AG04449 (cell line): Measurements from ENCODE around the gene ADAMTS19.
"Not testable (repeated sequence)": the region's sequence is repeated elsewhere in the genome, so short reads cannot be mapped to it uniquely, and the experiment has no call there.

Source experiments
- CTCF ChIA-PET: fragments of 350-600 bp; formaldehyde crosslinking; extraction: SDS; loops from one replicate; lab custom pipeline; 2021; ENCODE audit warnings: antibody characterized with exemption; lab: Yijun Ruan, JAX
- POLR2A ChIA-PET: fragments of 400-600, 350-600 bp; formaldehyde crosslinking; extraction: SDS; loops from one replicate; lab custom pipeline; 2020; ENCODE audit warnings: antibody characterized with exemption, inconsistent platforms; lab: Yijun Ruan, JAX
- DNase-seq: peaks from one replicate; pipeline ENCODE4 v3.0.0-alpha.2; 2010; ENCODE audit warnings: low read depth, low spot score
- H3K4me3 ChIP-seq: 2 replicates; pipeline ENCODE4 v1.5.1; 2011; ENCODE audit warnings: low read depth, mild to moderate bottlenecking, control low read depth, low read length
- TF ChIP-seq, protein P1 (sequence below): IDR thresholded peaks from one replicate; pipeline ENCODE4 v1.5.1; 2011; ENCODE audit warnings: mild to moderate bottlenecking, moderate library complexity, low read length, control low read depth, inconsistent platforms; ENCODE audit not compliant: insufficient read depth; ENCODE audit errors: missing control alignments

Gene ADAMTS19

DNA sequence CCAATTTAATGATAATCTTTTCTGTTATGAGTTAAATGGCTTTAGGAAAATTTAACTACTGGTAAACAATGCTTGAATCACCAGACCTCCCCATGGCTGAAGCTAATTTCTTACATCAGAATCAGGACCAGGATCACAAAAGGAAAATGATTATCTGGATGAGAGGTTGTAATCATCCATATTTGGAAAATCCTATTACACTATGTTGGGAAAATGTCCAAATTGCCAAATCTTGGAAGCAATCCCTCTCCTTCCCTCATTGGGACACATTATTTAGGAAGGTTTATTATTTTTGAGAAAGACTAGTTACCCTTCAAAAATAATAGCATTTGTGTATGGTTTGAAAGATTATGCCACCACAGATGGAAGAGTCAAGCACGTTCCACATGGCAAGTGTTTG, 157.1 kb downstream of the ADAMTS19 start:
- CTCF ChIA-PET: no interaction called here
- no peak for DNase-seq
- H3K4me3 ChIP-seq: no peak overlapping the region
- POLR2A ChIA-PET: no interaction called here
- TF ChIP-seq, protein P1, sequence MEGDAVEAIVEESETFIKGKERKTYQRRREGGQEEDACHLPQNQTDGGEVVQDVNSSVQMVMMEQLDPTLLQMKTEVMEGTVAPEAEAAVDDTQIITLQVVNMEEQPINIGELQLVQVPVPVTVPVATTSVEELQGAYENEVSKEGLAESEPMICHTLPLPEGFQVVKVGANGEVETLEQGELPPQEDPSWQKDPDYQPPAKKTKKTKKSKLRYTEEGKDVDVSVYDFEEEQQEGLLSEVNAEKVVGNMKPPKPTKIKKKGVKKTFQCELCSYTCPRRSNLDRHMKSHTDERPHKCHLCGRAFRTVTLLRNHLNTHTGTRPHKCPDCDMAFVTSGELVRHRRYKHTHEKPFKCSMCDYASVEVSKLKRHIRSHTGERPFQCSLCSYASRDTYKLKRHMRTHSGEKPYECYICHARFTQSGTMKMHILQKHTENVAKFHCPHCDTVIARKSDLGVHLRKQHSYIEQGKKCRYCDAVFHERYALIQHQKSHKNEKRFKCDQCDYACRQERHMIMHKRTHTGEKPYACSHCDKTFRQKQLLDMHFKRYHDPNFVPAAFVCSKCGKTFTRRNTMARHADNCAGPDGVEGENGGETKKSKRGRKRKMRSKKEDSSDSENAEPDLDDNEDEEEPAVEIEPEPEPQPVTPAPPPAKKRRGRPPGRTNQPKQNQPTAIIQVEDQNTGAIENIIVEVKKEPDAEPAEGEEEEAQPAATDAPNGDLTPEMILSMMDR: no peak

DNA sequence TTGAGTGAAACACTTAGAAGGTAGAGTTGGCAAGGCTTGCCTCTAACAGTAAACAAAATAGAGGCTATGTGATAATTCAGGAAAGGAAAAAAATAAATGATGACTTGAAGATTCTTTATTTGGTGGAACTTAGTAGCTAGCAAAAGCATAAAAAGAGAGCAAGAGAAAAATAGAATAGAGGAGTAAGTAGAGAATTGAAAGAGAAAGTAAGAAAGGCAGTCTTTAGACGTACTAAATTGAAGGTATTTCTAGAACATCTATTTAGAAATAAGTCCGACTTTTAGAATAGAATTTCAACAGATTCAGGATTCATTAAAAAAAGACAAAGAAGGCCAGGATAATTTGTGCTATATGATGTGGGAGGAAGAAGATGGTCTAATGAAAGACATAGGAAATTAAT, 159.7 kb downstream of the ADAMTS19 start:
- POLR2A ChIA-PET: no interaction called here
- CTCF ChIA-PET: no interaction called here
- no peak for DNase-seq
- H3K4me3 ChIP-seq: no peak overlapping the region
- TF ChIP-seq, protein P1: no peak

DNA sequence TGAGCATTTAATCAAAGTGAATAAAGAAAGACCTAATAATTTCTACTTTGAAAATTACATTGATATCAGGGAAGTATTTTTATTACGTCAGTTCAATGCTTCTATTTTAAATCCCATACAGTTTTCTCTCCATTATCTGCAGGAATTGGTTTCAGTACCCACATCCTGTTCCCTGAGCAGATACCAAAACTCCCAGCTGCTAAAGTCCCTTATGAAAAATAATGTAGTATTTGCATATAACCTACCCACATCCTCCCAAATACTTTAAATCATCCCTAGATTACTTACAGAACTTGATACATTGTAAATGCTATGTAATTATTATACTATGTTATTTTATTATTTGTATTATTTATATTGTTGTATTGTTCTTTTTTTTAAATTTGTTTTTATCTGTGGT, 162.4 kb downstream of the ADAMTS19 start:
- no peak for DNase-seq
- POLR2A ChIA-PET: no interaction called here
- CTCF ChIA-PET: no interaction called here
- TF ChIP-seq, protein P1: no peak
- H3K4me3 ChIP-seq: no peak overlapping the region

DNA sequence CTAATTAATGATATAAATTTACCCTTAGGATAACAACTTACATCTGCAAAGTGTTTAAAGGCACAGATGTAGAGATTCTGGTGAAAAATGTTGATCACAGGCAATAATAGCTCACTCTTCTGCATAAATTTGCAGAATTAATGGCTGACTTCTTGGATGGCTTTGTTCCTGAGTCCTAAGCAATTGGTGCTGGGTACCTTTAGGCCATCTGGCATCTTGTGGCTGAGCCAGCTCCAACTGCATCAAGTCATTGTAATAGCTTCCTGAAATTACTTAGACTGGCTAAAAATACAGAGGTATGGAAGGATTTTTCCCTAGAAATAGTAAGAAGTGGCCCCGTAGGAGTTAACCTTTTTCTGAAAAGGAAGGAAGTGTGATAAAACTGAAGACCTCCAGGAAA, 169.5 kb downstream of the ADAMTS19 start:
- ChIA-PET CTCF (interaction anchor here (2.1 kb wide), 1 partner anchor 34 kb away, joined by 5 read pairs; no protein-coding TSS in a partner anchor), POLR2A (no interaction called here)
- TF ChIP-seq, protein P1: no peak
- no peak for DNase-seq
- no peak overlapping the region for H3K4me3 ChIP-seq

DNA sequence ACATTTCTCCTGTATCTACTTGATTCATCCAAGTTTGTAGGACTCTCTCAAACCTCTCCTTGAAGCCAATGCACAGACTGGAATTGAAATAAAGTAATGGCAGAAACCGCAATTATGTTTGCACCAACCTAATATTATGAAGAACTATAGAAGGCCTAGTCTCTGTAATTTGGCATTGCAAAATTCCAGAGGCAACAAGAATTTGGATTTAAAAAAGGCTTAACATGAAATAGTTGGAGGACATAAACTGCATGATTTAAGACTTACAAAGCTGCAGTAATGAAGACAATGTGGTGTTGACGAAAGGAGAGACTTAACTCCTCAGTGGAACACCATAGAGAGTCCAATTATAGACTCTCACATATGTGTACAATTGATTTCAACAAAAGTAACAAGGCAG, 170.0 kb downstream of the ADAMTS19 start:
- POLR2A ChIA-PET: no interaction called here
- DNase-seq: no peak
- CTCF ChIA-PET: no interaction called here

DNA sequence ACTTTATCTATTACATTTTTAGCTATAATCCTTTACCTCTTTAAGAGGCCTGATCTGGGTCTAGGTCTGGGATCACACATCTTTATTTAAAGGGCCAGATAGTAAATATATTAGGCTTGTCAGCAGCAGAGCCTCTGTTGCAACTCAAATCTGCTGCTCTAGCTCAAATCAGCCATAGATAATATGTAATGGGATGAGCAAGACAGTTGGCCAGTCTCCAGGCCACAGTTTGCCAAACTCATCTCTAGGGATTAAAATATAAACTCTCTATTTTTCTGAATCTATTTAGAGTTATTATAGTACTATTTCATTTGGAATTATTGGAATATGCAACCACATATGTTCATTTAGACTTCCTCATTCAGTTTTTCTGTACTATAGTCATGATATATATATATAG, 171.9 kb downstream of the ADAMTS19 start:
- TF ChIP-seq, protein P1: no peak
- DNase-seq: no peak
- POLR2A ChIA-PET: no interaction called here
- H3K4me3 ChIP-seq: no peak overlapping the region
- CTCF ChIA-PET: no interaction called here

More for the DNA sequence above, 170.0 kb downstream of the ADAMTS19 start:
- no peak overlapping the region for H3K4me3 ChIP-seq
- TF ChIP-seq, protein P1: no peak

DNA sequence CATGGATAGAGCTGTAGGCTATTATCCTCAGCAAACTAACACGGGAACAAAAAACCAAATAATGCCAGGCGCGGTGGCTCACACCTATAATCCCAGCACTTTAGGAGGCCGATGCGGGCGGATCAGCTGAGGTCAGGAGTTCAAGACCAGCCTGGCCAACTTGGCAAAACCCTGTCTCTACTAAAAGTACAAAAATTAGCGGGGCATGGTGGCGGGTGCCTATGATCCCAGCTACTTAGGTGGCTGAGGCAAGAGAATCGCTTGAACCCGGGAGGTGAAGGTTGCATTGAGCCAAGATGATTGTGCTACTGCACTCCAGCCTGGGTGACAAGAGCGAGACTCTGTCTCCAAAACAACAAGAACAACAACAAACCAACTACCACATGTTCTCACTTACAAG, 177.4 kb downstream of the ADAMTS19 start:
- POLR2A ChIA-PET, H3K4me3 ChIP-seq, CTCF ChIA-PET, DNase-seq: not testable (repeated sequence)
